Right forelimb (tissue), 1 donor: ENCODE data around the gene OXCT2.

Experiments
- DNase-seq: peaks from one replicate; pipeline ENCODE4 v3.0.0-alpha.2; 2018

OXCT2 gene

GRCh38 chr1:39732730-39733129, 38.4 kb downstream of the OXCT2 start:
- DNase-seq = no peak

GRCh38 chr1:39729842-39730241, 41.3 kb downstream of the OXCT2 start:
- no peak for DNase-seq

- DNase-seq = no peak
Measured at GRCh38 chr1:39729030-39729429, 42.1 kb downstream of the OXCT2 start.

- no peak for DNase-seq
Measured at GRCh38 chr1:39727932-39728317, 43.2 kb downstream of the OXCT2 start.

- DNase-seq = no peak
Measured at GRCh38 chr1:39727221-39727931, 43.8 kb downstream of the OXCT2 start.

GRCh38 chr1:39726600-39726999, 44.5 kb downstream of the OXCT2 start:
- no peak for DNase-seq

- DNase-seq = no peak
Measured at GRCh38 chr1:39722495-39722894, 48.7 kb downstream of the OXCT2 start.

- DNase-seq = no peak
Measured at GRCh38 chr1:39721664-39722063, 49.5 kb downstream of the OXCT2 start.

GRCh38 chr1:39720094-39720999, 50.8 kb downstream of the OXCT2 start:
- no peak for DNase-seq
